Osteocyte (in vitro differentiated cells): ENCODE data around the gene SSR2. TPM values are rescaled to one million over a fixed set of nuclear protein-coding genes. Genes with fewer than 3 reads are reported as not detected.

Source experiments
- DNase-seq: peaks from one replicate; pipeline ENCODE4 v3.0.0; 2021; ENCODE audit warnings: mixed read lengths; ENCODE audit not compliant: unreplicated experiment; ENCODE audit errors: extremely low spot score
- H3K27ac Mint-ChIP-seq: one replicate; pipeline ENCODE4 v1.8.0; 2021; ENCODE audit warnings: mild to moderate bottlenecking, mixed read lengths; ENCODE audit not compliant: unreplicated experiment
- H3K27me3 Mint-ChIP-seq: one replicate; pipeline ENCODE4 v1.8.0; 2021; ENCODE audit warnings: mixed read lengths; ENCODE audit not compliant: unreplicated experiment
- H3K36me3 Mint-ChIP-seq: one replicate; pipeline ENCODE4 v1.8.0; 2021; ENCODE audit warnings: mixed read lengths; ENCODE audit not compliant: unreplicated experiment
- H3K4me1 Mint-ChIP-seq: one replicate; pipeline ENCODE4 v1.8.0; 2021; ENCODE audit warnings: mixed read lengths; ENCODE audit not compliant: unreplicated experiment
- H3K4me3 Mint-ChIP-seq: one replicate; pipeline ENCODE4 v1.8.0; 2021; ENCODE audit warnings: mild to moderate bottlenecking, moderate library complexity, mixed read lengths; ENCODE audit not compliant: unreplicated experiment
- H3K9me3 Mint-ChIP-seq: one replicate; pipeline ENCODE4 v1.8.0; 2021; ENCODE audit warnings: mixed read lengths; ENCODE audit not compliant: unreplicated experiment
- CTCF ChIP-seq: fragments of 200-600 bp; sonication (generic); IDR thresholded peaks from 2 replicates; pipeline ENCODE4 v1.5.0; 2021; ENCODE audit warnings: antibody characterized with exemption, mild to moderate bottlenecking, moderate library complexity
- long read RNA-seq: library from polyadenylated mRNA; unstranded; transcript quantifications from one replicate; pipeline ENCODE4 v2.0.0, GENCODE V29; 2021
- total RNA-seq: library from RNA; stranded (reverse); gene quantifications from 2 replicates; pipeline ENCODE4 v1.2.1, GENCODE V29; 2021

Gene SSR2
- total RNA-seq, result 283 and 284 TPM in 2 replicates
- long read RNA-seq, transcript SSR2-201 (6 exons, 1,116 nt), result major isoform, 599 of 672 reads
- long read RNA-seq, transcript SSR2-209 (5 exons, 1,040 nt), result minor isoform, 11 of 672 reads
- long read RNA-seq, partial matches to known transcripts, result 42 of 672 reads
- long read RNA-seq, other reads (novel, unspliced or antisense), result 15 of 672 reads

DNA sequence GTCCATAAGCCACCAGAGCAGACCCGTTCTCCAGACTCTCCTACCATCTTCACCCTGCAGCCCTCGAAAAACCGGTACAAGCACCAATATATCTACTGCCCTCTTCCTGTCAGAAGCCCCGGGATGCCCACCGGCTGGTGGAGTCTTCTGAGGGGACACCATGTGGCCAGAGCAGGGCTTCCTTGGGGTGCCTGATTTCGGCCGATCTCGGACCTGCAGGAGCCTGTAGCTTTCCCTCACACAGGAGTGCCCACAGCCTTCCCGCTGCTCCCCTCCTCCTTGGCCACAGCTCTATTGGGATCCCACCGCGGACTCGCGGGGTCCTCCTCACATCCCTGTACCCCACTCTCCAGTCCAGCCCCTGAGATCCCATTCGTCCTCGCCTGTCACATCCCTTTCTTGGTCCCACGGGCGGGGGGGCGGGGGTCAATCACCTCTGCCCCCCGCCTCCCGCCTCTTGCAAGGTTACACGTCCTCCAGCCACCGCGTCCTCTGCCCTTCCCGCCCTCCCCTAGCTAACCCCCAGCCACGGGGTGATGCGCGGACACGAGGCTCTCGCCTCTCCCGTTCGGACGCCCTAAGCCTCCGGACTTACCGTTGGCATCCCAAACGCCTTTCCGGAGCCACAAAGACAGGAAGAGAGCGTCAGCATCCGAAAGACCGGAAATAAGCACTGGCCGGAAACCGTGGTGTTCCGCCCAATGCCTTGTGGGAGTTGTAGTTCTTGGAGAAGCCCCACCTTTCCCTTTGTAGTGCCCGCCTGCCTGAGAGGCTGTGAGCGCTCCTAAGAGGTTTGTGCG, at the start of gene SSR2:
SSR2 (minus strand) TSS at position 659 of the 800 bp plus-strand sequence. CDS start 784 bp downstream, outside the sequence.
- Mint-ChIP-seq H3K4me1 (peaks cover 16% of the 10 kb centered on the region), H3K27ac (peak within 1 kb of the TSS; percentile 83), H3K36me3 (peaks cover 15% of the 10 kb centered on the region), H3K9me3 (no peaks in the 10 kb centered on the region), H3K27me3 (peaks cover 9% of the 10 kb centered on the region), H3K4me3 (peak within 1 kb of the TSS; percentile 96)
- DNase-seq, result peak; percentile 91
- no peak for TF ChIP-seq CTCF

DNA sequence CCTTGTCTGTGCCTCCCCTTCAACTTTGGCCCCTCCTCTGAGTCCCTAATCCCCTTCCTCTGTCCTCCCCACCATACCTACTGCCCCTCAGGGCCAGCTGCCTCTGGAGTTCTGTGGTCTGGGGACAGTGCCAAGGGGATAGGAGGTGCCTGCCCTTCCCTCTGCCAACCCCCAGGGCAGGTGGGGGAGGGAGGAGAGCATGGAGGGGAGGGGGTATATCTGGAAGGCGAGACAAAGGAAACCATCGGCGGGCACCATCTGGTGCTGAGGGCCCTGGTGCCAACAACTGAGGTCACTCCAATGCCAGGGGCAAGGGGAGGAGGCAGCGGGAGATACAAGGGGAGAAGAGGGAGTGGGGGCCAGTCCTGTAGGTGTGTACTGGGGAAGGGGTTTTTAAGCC, 49.8 kb upstream of the SSR2 start:
- H3K27me3 Mint-ChIP-seq, result no peaks in the 10 kb centered on the region
- no peak for DNase-seq
- no peaks in the 10 kb centered on the region for H3K9me3 Mint-ChIP-seq
- peaks cover 12% of the 10 kb centered on the region for H3K36me3 Mint-ChIP-seq
- no peak overlapping the region for H3K4me3 Mint-ChIP-seq
- peaks cover 9% of the 10 kb centered on the region for H3K4me1 Mint-ChIP-seq
- H3K27ac Mint-ChIP-seq, result no peak overlapping the region
- TF ChIP-seq CTCF, result no peak

- H3K36me3 Mint-ChIP-seq, result peaks cover 8% of the 10 kb centered on the region
- no peak overlapping the region for H3K4me3 Mint-ChIP-seq
- H3K27ac Mint-ChIP-seq, result no peak overlapping the region
- no peak for TF ChIP-seq CTCF
- H3K27me3 Mint-ChIP-seq, result no peaks in the 10 kb centered on the region
- no peak for DNase-seq
- no peaks in the 10 kb centered on the region for H3K9me3 Mint-ChIP-seq
- H3K4me1 Mint-ChIP-seq, result peaks cover 4% of the 10 kb centered on the region
These were observed 49.0 kb upstream of the SSR2 start for GRCh38 chr1:156069490-156070455.

DNA sequence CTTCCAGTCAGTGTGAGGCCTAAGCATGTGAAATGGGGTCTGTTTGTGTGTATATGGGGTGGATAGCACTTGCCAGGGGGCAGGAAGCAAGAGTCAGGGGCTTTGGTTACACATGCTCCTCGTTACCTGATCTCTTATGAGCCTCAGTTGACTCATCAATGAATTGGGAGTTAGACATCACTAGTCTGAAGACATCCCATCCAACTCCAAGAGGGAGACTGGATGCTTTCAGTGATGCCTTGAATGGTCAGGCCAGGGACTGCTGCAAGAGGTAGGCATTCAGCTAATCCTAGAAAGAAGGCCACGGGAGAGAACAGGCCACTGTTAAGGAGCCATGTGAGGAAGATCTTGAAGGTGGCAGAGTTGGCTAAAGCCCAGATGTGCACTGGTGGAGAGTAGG, 46.5 kb upstream of the SSR2 start:
- no peak for TF ChIP-seq CTCF
- Mint-ChIP-seq H3K36me3 (no peaks in the 10 kb centered on the region), H3K4me3 (no peak overlapping the region), H3K4me1 (no peaks in the 10 kb centered on the region), H3K27ac (no peak overlapping the region), H3K27me3 (no peaks in the 10 kb centered on the region), H3K9me3 (no peaks in the 10 kb centered on the region)
- DNase-seq, result no peak
